HG03175 (cell line): ENCODE data around the gene GPR108.
"Not testable (repeated sequence)": the region's sequence is repeated elsewhere in the genome, so short reads cannot be mapped to it uniquely, and the experiment has no call there.

ENCODE experiments used
- ATAC-seq: cut with Tn5 transposase; IDR thresholded peaks from one replicate; pipeline ENCODE4 v1.9.1; 2021; ENCODE audit warnings: mild to moderate bottlenecking, moderate library complexity; ENCODE audit not compliant: unreplicated experiment

GPR108 gene

DNA sequence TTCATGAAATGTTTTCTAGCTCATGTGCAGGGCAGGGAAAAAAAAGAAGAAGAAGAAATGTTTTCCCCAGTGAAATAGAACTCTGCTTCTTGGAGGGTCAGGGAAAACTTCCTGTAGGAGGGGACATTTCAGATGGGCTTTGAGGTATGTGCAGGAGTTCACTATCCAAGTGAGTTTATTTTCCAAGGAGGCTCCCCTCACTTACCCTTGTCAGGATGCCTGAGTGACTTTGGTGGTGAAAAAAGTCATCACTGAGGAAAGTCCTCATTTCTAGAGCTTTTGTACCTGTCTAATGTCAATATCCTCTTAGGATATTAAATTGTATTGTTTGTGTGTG lies 16.3 kb downstream of the GPR108 start:
- ATAC-seq, result no peak

- no peak for ATAC-seq
Measured at GRCh38 chr19:6720369-6721137, 16.8 kb downstream of the GPR108 start, which contains the start of gene C3. Gene C3 (minus strand): TSS chr19:6720650. CDS start chr19:6720589, 61 bp downstream.

DNA sequence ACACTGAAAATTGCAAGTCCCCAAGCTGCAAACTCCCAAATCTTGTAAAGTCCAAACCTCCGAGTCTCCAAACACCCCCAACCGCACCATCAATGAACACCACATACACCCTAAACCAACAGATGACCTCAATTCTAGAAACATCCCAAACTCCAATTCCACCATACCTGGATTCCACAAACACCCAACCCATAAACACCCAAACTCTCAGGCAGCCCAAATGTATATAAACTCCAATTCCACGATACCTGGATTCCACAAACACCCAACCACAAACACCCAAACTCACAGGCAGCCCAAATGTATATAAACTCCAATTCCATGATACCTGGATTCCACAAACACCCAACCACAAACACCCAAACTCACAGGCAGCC lies 17.4 kb downstream of the GPR108 start:
- ATAC-seq, result no peak

DNA sequence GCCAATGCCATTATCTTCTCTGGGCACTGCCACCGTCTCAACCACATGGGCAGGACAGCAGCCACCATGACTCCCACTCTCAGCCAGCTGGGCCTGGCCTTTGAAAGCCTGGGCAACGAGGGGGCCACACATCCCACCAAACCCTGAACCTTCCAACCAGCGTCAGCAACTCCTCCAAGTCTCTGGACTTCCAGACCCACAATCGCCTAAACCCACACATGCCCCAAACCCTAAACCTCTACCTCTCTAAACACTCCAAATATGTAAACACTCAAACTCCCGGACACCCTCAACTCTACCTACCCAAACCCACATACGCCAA lies 17.9 kb downstream of the GPR108 start:
- ATAC-seq, result no peak

GRCh38 chr19:6718741-6719539 lies 18.4 kb downstream of the GPR108 start:
- no peak for ATAC-seq

DNA sequence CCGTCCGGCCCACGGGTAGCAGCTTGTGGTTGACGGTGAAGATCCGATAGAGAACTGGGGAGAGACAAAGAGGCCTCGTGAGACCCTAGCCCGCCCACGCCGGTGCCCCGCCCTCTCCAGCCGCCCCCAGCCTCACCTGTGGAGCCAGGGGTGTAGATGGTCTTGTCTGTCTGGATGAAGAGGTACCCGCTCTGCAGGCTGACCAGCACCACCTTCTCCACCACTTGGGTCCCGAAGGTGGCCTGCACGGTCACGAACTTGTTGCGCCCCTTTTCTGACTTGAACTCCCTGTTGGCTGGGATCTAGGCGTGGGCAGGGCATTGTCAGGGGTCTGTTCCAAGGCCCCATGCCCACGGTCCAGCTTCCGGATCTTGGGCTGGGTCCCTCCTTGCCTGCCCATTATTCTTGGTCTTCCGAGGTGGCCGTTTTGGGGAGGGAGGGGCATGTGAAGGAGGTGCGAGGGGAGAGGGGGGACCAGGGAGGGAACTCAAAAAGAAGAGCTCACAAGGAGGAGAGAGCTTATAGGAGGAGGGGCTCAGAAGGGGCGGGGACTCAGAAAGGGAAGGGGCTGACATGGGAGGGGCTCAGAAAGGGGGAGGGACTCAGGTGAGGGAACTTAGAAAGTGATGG lies 19.2 kb downstream of the GPR108 start:
- no peak for ATAC-seq

GRCh38 chr19:6717441-6717971 lies 19.9 kb downstream of the GPR108 start:
- ATAC-seq, result no peak

DNA sequence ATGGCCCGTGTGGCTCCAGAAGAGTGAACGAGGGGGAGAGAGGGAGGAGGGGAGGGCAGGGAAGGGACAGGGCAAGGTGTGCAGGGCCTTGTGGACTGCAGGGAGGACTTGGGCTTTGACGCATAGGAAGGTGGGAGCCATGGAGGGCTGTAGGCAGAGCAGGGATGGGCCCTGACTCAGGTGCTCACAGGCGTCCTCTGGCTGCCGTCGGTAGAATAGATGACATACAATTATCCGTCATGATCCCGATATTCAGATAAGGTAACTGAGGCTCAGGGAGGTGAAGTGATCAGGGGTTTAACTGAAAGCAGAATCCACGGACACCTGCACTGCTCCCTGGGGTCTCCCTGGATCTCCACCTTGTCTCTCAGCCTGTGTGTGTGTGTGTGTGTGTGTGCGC lies 20.3 kb downstream of the GPR108 start:
- ATAC-seq, result no peak

DNA sequence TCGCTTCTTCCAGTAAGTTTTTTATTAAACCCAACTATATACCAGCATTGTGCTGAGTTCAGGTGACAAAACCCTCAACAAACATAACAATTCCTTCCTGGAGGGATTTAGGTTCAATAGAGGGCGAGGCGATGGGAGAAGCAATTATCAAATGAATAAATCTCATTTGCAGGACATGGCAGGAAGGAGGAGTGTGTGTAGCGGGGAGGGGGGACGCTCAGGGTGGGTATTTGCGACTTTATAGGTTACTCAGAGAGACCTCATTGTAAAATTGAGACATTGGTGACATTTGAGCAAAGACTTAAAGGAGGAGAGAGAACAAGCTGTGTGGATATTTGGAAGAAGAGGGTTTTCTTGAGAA lies 20.8 kb downstream of the GPR108 start:
- no peak for ATAC-seq

- no peak for ATAC-seq
Measured at GRCh38 chr19:6714749-6715555, 22.4 kb downstream of the GPR108 start.

DNA sequence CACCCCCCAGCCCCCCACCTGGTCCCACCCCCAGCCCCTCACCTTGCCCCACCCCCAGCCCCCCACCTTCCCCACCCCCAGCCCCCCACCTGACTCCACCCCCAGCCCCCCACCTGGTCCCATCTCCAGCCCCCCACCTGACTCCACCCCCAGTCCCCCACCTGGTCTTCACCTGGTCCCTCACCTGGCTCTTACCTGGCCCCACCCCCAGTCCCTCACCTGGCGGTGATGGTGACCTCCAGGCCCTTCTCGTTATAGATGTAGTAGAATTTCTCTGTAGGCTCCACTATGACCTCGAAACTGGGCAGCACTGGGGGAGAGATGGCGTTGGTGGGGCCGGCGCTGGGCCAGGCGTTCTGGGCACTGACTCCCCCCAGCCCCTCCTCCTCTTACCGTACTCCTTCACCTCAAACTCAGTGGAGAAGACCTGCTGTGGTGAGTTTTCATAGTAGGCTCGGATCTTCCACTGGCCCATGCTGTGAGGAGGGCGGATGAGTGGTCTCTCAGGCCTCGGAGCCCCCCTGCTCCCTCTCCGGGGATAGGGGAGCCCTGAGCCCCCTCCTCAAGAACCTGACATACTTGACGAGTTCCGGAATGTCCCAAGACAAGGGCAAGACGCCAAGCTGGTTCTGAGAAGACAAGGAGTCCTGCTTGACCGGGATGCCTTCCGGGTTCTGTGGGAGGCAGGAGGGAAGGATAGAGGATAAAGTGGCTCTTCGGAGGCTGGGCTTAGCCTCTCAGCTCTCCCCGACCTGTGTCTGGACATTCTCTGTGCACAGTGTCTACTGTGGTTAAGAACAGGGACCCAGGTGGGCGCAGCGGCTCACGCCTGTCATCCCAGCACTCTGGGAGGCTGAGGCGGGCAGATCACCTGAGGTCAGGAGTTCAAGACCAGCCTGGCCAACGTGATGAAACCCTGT lies 23.3 kb downstream of the GPR108 start:
- no peak for ATAC-seq

- ATAC-seq, result no peak
Measured at GRCh38 chr19:6712692-6713670, 24.4 kb downstream of the GPR108 start.

DNA sequence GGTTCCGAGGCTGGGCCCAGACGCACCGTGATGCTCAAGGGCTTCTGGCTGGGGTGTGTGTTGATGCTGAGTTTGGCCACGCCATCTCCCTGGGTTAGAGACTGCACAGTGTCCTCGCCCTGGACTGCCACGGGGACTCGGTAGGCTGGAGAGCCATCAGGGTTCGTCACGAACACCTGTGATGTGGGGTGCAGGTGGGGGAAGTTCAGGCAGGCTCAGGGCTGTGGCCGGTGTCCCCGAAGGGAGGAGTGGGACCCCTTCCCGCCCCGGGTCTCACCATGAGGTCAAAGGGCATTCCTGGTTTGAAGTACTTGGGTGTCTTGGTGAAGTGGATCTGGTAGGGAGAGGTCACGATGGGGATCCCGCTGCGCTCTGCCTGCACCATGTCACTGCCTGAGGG lies 25.1 kb downstream of the GPR108 start:
- ATAC-seq, result no peak

GRCh38 chr19:6711605-6712004 lies 25.8 kb downstream of the GPR108 start:
- no peak for ATAC-seq

GRCh38 chr19:6711078-6711361 lies 26.4 kb downstream of the GPR108 start:
- no peak for ATAC-seq

- no peak for ATAC-seq
Measured at GRCh38 chr19:6710273-6711077, 26.9 kb downstream of the GPR108 start.

DNA sequence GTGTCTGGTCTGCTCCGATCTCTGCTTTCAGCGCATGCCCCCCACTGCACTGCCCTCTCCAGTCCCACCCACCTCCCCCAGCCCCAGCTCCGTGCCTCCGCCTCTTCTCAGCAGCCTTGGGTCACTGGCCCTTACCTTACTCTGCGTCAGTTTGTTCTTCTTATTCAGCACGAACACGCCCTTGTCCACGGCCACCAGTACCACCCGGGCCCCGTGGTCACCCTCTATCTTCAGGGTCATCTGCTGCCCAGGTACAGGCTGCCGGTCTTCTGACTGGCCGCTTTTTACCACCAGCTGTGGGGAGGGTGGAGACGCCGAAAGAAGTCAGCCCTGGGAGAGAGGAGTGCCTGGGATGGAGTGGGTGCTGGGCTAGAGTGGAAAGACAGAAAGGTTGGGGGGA lies 27.8 kb downstream of the GPR108 start:
- no peak for ATAC-seq

GRCh38 chr19:6708913-6709312 lies 28.5 kb downstream of the GPR108 start:
- not testable (repeated sequence) for ATAC-seq
